ENCODE measurements around the gene UCK2. TPM values are rescaled to one million over a fixed set of nuclear protein-coding genes. Genes with fewer than 3 reads are reported as not detected.

UCK2 gene
- total RNA-seq, 1 experiment from 2014 or later = 88.4 TPM

GRCh38 chr1:165886983-165887382 is 59.6 kb downstream of the UCK2 start:
- Histone ChIP-seq H3K4me2 (ENCODE audit: low read length) (no peak overlapping the region), H3K27me3 (ENCODE audit: insufficient read depth, low read length) (no peaks in the 10 kb centered on the region), H3K9me3 (ENCODE audit: control insufficient read depth in 1 of 2, insufficient read depth in 1 of 2, low read depth in 1 of 2, low read length in 2 of 2) (no peaks in the 10 kb centered on the region), H2AFZ (ENCODE audit: low read depth, low read length, poor library complexity, severe bottlenecking) (no peak overlapping the region), H3K9ac (ENCODE audit: low read length) (no peak overlapping the region), H3K79me2 (ENCODE audit: insufficient read depth, low read length) (peaks cover 99% of the 10 kb centered on the region), H3K9me2 (ENCODE audit: insufficient read depth) (no peaks in the 10 kb centered on the region), H3K27ac (ENCODE audit: low read depth, low read length) (no peak overlapping the region), H3K4me1 (ENCODE audit: control insufficient read depth in 1 of 2, insufficient read depth in 2 of 2, low read length in 2 of 2) (peaks cover 0 to 15% of the 10 kb centered on the region in 2 experiments; a peak in 2 of 4 replicates), H3K36me3 (ENCODE audit: control insufficient read depth in 1 of 2, insufficient read depth in 2 of 2, low read length in 2 of 2) (peaks cover 4 to 12% of the 10 kb centered on the region in 2 experiments; a peak in 3 of 4 replicates), H3K4me3 (replicated peaks in 1 of 2; ENCODE audit: low read depth in 1 of 2, low read length in 2 of 2) (no peak overlapping the region), H4K20me1 (ENCODE audit: insufficient read depth) (peaks cover 27% of the 10 kb centered on the region; the same call in 1 of the 2 replicates)
- ChIA-PET POLR2A (no interaction called here), RAD21 (ENCODE audit: low non-redundant PET in 1 of 2, low total read pairs in 2 of 2, uncharacterized antibody in 2 of 2, unreplicated experiment in 2 of 2) (no interaction called here), CTCF (no interaction called here)
- ATAC-seq (no peak), DNase-seq (ENCODE audit: low read depth, low spot score) (no peak)
- intact Hi-C loops (cut with micrococcal nuclease) = no loop called here
- BruUV-seq (replicated peaks) = no TSS peak
- no peak for TF ChIP-seq SP1 (IDR thresholded peaks at IDR 0.05; ENCODE audit: low read depth)
- no peak for TF ChIP-seq YY1 (IDR thresholded peaks at IDR 0.05; ENCODE audit: extremely low read depth, insufficient replicate concordance, low read depth, low read length)
- no peak for TF ChIP-seq ZNF274 (IDR thresholded peaks at IDR 0.05; ENCODE audit: low read depth, low read length)
- no peak for TF ChIP-seq CBX3 (IDR thresholded peaks at IDR 0.05; ENCODE audit: low read depth)

- peaks cover 99% of the 10 kb centered on the region for H3K79me2 ChIP-seq (ENCODE audit: insufficient read depth, low read length)
- no peak for ATAC-seq
- H3K36me3 ChIP-seq (ENCODE audit: control insufficient read depth in 1 of 2, insufficient read depth in 2 of 2, low read length in 2 of 2) = peaks cover 4 to 17% of the 10 kb centered on the region in 2 experiments; a peak in 3 of 4 replicates
- RAD21 ChIA-PET (ENCODE audit: low non-redundant PET in 1 of 2, low total read pairs in 2 of 2, uncharacterized antibody in 2 of 2, unreplicated experiment in 2 of 2) = no interaction called here
- DNase-seq (ENCODE audit: low read depth, low spot score) = no peak
- no peaks in the 10 kb centered on the region for H3K27me3 ChIP-seq (ENCODE audit: insufficient read depth, low read length)
- no peak overlapping the region for H2AFZ ChIP-seq (ENCODE audit: low read depth, low read length, poor library complexity, severe bottlenecking)
- H3K4me1 ChIP-seq (ENCODE audit: control insufficient read depth in 1 of 2, insufficient read depth in 2 of 2, low read length in 2 of 2) = peaks cover 0 to 5% of the 10 kb centered on the region in 2 experiments; a peak in 2 of 4 replicates
- no peak overlapping the region for H3K27ac ChIP-seq (ENCODE audit: low read depth, low read length)
- intact Hi-C loops (cut with micrococcal nuclease) = no loop called here
- no TSS peak for BruUV-seq (replicated peaks)
- H3K4me2 ChIP-seq (ENCODE audit: low read length) = no peak overlapping the region
- TF ChIP-seq ELF1 (IDR thresholded peaks at IDR 0.05; ENCODE audit: borderline replicate concordance, low read depth) (no peak), FOSL1 (IDR thresholded peaks at IDR 0.05; ENCODE audit: low read depth) (no peak), SIN3A (IDR thresholded peaks at IDR 0.05; ENCODE audit: low read depth) (no peak), ZFX (IDR thresholded peaks at IDR 0.05) (no peak), YY1 (IDR thresholded peaks at IDR 0.05; ENCODE audit: extremely low read depth, insufficient replicate concordance, low read depth, low read length) (no peak), SP1 (IDR thresholded peaks at IDR 0.05; ENCODE audit: low read depth) (no peak), POLR2A (IDR thresholded peaks at IDR 0.05; ENCODE audit: borderline replicate concordance, extremely low read depth, insufficient read depth, insufficient read length) (no peak), RAD21 (IDR thresholded peaks at IDR 0.05; ENCODE audit: low read depth) (no peak), POLR2AphosphoS5 (IDR thresholded peaks at IDR 0.05; ENCODE audit: low read depth, low read length) (no peak), ZNF274 (IDR thresholded peaks at IDR 0.05; ENCODE audit: low read depth, low read length) (no peak), ATF3 (IDR thresholded peaks at IDR 0.05) (no peak), MAX (IDR thresholded peaks at IDR 0.05) (no peak), EZH2 (IDR thresholded peaks at IDR 0.05) (no peak), JUND (IDR thresholded peaks at IDR 0.05) (no peak), EGR1 (IDR thresholded peaks at IDR 0.05; ENCODE audit: low read depth) (no peak)
- POLR2A ChIA-PET = no interaction called here
- no peak overlapping the region for H3K9ac ChIP-seq (ENCODE audit: low read length)
- H3K9me3 ChIP-seq (ENCODE audit: control insufficient read depth in 1 of 2, insufficient read depth in 1 of 2, low read depth in 1 of 2, low read length in 2 of 2) = no peaks in the 10 kb centered on the region
- H3K4me3 ChIP-seq (replicated peaks in 1 of 2; ENCODE audit: low read depth in 1 of 2, low read length in 2 of 2) = no peak overlapping the region
- H4K20me1 ChIP-seq (ENCODE audit: insufficient read depth) = peaks cover 27% of the 10 kb centered on the region; the same call in 1 of the 2 replicates
- CTCF ChIA-PET = no interaction called here
- no peaks in the 10 kb centered on the region for H3K9me2 ChIP-seq (ENCODE audit: insufficient read depth)
These were observed 60.6 kb downstream of the UCK2 start for GRCh38 chr1:165887877-165888551.

Data from HCT116 (cell line).